ENCODE data around the gene WDR87. TPM values are rescaled to one million over a fixed set of nuclear protein-coding genes. Genes with fewer than 3 reads are reported as not detected.

The WDR87 gene
- total and polyA plus RNA-seq, 2 of the 8 experiments (the other 6 are each of a cell fraction or from before 2014, with no cell fraction given) = not detected

DNA sequence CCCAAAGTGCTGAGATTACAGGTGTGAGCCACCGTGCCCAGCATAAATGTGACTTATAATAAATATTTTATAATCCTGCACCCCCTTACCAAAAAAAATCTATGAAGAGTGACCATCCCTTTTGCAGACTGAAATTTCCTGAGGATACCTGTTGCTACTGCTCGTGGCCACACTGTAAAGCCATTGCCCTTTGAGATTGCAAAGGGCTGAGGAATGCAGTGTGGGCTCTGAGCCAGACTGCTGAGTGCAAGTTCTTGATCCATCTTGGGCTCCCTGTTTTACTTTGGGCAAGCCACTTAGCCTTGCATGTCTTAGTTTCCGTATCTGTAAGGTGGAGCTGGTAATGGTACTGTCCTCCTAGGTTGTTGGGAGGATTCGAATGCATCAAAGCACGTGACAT, 24.0 kb upstream of the WDR87 start (continued):
- no peak for TF ChIP-seq JUND (IDR thresholded peaks at IDR 0.05; ENCODE audit: low read length)

Measured in H1 (cell line).